CD4-positive, alpha-beta T cell treated with Interleukin-4 for 1 hour (primary cell): ENCODE data around the gene DDX41.
A peak's percentile ranks its signal among the peaks of the same experiment; 100 is the strongest.

Source experiments
- DNase-seq, 2 donors: peaks; one replicate each; pipeline ENCODE4 v3.0.0-alpha.2; 2020 to 2022

Gene DDX41

DNA sequence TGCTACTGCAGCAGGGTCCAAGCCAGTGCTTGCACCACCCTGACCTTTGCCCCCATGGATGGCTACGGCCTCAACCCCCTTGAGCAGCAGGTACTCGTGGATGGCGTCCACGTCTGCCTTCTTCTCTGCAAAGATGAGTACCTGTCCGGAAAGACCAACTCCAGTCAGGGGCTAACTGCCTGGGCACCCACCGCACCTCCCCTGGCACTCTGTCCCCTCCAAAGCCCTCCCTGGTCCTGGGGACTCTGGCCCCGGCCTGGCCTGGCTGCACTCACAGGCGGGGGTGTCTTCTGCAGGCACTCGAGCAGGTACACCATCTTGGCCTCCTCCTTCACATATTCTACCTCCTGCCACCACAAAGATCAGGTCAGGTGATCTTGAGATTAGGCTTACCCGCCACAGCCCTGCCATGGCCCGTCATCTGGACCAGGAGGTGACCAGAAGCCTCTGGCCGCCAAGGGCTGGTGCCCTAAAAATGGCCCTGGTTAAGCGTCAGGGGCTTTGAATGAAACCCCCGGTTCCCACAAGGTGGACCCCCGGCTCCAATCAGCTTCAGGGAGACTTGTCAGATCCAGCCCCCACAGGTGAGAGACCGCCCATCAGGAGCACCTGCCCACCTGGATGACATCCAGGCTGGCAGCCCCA, 3.9 kb downstream of the DDX41 start:
- no peak for DNase-seq

- no peak for DNase-seq
These were observed 4.7 kb downstream of the DDX41 start for GRCh38 chr5:177511796-177512675.

DNA sequence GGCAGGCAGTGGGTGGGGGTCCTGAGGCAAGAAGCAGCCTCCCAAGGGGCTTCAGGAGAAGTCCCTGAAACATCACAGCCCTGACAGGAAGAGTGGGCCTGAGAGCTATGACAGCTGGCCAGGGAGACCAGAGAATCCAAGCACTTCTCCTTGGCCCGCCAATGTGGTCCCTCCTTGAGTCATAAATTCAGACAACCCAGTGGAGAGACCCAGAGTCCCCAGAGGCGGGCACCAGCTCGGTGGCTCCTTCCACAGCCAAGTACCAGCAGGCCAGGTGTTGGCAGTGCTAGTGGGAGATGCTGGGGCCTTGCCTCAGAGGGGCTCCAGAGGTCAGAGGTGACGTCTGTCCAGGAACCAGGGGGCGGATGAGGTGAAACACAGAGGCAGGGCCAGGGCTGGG, 5.6 kb downstream of the DDX41 start:
- no peak for DNase-seq

GRCh38 chr5:177510567-177511053, 6.2 kb downstream of the DDX41 start:
- peak in 1 of 2 donors; percentile 79 for DNase-seq

DNA sequence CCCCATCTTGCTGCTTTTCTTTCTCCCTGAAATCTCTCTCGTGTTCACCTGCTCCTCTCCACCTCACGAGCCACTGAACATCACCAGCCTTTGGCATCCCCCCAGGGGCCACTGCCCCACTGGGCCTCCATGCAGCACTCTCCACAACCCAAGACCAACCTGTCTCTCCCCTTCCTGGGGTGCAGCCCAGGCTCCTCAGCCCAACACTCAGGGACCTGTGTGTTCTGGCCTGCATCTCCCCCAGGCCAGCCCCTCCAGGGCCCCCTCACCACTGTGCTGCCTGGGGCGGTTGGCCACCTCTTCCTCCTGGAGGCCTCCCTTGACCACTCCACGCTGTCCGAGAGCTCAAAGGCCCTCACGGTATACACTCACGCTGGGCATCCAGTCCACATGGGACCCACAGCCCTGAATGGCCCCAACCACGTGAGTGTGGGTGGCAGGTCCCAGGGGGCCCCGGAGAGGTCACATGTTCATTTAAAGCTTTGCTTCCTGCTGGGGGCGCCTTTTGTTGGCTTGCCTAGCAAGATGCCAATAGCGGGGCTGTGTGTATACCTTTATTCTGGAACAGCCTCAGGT, 6.7 kb downstream of the DDX41 start:
- DNase-seq = peak in 1 of 2 donors; percentile 38

DNA sequence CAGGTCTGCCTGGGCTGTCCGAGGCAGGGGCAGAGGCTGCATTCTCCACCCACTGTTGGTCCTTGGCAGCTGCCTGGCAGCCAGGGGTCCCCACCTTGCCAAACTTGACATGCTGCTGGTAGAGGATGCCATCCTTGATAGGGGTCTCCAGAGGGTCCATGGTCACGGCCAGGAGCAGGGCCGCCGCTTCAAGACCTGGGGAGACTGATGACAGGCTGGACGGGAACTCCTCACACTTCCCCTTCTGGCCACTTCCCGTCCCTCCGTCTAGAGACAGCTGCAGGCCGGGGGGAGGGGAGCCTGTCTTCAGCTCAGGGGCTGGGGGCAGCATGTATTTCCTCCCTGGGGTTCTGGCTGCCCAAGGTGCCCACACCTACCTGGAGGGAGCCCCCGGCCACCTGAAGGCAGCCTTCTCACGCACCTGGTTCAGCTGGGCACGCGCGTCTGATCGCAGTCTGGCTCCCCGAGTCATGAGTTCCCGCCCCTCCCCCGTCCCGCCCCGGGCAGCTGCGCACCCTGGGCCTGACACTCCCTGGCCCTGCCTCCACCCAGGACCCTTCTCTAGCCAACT, 7.3 kb downstream of the DDX41 start, which contains the start of gene DOK3:
DOK3 (minus strand) TSS at position 446 of the 571 bp plus-strand sequence; CDS start at position 160, 286 bp downstream.
- DNase-seq = peak in 1 of 2 donors; percentile 30

DNA sequence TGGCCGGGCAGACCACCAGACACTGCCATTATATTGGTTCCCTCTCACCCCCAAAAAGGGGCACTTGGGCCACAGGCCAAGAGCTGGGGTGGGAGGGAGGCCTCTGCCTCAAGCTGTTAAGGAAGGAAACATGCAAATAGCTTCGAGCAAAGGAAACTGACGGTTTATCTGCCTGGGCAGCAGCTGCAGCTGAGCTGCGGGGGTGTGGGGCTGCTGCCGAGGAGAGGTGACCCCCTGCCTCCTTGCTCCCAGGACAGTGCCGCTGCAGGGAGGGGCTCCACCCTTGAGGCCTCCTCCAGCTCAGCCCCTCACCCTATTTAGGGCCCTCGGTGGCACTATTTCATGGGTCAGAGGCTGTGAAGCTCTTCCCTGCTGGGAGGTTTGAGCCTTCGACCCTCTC, 7.9 kb downstream of the DDX41 start:
- DNase-seq = no peak

- DNase-seq = no peak
These were observed 8.5 kb downstream of the DDX41 start for GRCh38 chr5:177508221-177508611.

DNA sequence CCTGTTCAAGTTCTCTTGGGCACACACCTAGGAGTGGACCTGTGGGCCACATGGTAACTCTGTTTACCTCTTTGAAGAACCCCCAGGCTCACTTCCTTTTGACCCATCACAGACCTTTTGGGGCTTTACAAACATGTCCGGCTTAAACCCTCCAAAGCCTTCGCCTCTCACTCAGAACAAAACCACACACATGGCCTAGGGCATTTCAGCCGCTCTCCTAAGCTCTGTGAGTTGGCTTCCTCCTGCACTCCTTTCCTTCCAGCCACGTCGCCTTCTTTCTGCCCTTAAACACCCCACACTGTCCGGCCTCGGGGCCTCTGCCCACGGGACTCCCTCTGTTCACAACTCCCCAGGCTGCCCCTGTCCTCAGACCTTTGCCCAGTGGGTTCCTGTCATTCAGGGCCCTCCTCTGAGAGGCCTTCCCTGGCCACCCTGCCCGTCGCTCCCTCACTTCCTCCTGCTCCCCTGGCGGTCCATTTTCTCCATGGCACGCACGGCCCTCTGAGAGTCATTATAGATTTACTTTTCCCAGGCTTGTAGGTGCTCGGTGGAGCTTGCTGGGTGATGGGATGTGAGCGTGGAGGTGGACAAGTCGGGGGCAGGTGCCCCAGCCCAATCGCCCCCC, 9.1 kb downstream of the DDX41 start:
- peak in 1 of 2 donors; percentile 23 for DNase-seq

DNA sequence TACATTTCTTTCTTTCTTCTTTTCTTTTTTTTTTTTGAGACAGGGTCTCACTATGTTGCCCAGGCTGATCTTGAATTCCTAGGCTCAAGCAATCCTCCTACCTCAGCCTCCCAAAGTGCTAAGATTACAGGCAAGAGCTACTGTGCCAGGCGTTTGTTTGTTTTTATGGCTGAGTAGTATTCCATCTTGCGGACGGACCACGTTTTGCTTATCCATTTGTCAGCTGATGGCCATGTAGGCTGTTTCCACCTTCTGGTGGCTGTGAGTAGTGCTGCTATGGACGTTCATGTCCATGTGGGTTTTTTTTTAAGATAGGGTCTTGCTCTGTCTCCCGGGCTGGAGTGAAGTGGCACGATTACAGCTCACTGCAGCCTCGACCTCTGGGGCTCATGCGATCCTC, 9.6 kb downstream of the DDX41 start:
- DNase-seq = no peak

- no peak for DNase-seq
These were observed 11.7 kb downstream of the DDX41 start for GRCh38 chr5:177505075-177505474.

- no peak for DNase-seq
These were observed 12.4 kb downstream of the DDX41 start for GRCh38 chr5:177504086-177505056.

GRCh38 chr5:177503351-177504085, 13.2 kb downstream of the DDX41 start:
- DNase-seq = no peak

DNA sequence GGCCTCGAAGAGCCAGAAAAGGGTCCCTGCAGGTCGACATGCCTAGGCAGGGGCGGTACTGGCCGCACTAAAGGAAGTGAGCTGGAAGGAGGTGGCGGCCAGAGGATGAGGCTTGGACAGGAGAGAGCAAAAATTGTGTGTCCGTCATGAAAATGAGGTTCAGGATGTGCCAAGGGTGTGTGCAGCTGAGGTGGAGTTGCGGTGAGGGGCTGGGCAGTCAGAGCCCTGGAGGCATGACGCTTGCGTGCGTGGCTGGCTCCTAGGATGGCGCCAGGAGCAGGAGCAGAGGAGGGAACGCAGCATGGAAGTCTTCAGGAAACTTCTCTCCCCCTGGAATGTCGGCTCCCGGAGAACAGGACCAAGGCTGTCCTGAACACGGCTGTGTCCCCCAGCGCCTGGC, 13.9 kb downstream of the DDX41 start:
- DNase-seq = no peak

DNA sequence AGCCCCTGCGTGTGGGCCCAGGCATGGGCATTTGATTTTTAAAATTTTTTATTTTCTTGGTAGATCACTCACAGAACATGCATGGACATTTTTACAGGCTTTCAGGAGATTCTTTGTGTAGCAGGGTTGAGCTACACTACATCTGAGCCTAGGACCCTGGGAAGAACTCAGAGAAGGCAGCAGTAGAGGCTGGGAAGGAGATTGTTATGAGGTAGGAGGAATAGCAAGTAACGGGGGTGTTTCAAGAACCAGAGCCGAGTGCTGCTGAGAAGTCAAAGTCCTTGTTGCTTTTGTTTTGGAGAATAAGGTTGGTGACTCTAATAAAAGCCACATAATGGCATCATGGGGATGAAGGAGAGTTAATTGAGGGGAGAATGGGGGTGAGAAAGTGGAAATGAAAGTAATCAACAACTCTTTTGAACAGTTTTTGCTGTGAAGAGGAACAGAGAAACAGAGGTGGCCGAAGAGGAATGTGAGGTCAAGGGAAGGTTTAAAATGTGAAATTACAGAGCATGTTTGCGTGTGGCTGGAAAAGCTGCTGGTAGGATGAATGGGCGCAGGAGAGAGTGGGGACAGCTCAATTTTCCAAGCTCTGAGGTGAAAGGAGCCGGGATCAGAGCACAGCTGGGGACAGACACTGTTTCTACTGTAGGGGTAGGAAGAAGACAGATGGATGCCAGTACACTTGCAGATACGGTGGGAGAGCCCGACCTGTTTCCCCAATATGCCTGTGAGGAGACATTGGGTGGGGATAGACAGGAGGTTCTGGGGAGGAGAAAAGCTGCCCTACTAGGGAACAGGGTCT, 14.7 kb downstream of the DDX41 start:
- no peak for DNase-seq

GRCh38 chr5:177500685-177501522, 15.9 kb downstream of the DDX41 start:
- DNase-seq = peak; percentile 82 to 83

DNA sequence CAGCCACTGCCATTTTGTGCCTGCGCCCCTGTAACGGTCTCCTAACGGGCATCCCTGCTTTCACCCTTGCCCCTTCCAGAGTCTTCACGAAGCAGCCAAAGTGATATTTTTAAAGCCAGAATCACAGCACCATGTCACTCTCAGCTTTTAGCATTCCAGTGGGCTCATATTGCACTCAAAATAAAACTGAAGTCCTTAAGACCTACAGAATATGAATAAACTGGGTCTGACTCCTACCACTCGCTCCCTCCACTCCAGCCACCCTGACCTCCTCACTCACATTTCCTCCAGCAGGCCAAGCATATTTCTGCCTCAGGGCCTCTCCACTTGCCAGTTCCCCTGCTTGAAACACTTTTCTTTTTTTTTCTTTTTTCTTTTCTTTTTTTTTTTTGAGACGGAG, 16.9 kb downstream of the DDX41 start:
- no peak for DNase-seq

DNA sequence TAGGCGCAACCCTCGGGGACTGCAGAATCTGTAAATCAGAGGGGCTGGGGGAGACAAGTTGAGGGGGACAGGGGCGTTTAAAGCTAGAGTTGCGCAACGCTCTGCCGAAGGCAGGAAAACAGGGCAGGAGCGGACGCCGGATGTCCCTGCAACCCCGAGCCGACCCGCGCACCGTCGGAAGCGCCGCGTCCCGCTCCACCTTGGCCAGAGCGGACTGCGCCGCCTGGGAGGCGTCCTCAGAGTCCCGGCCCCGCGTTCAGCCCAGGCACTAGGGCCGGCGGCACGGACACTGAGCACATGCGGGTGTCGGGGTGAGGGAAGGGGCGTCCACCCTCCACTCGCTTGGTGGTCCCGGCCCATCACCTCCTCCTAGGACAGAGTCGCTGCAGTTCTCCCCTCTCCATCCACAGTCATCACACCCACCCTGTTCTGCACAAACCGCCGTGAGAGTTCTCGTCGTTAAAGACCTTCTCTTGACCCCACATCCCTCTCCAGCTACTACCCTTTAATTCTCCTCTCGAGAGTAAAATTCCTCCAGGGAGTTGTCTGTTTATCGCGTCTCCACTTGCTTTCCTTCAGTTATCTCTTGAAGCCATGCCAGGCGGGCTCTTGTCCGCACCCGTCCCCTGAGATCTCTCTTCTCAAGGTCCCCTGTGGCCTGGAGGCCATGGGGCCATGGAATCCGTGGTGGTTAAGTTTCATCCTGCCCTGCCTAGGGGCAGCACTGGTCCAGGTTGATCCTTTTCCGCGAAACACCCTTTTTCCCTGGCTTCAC, 18.6 kb downstream of the DDX41 start:
- no peak for DNase-seq
